ENCODE data around the gene ZC3H7A.
"Not testable (repeated sequence)": the region's sequence is repeated elsewhere in the genome, so short reads cannot be mapped to it uniquely, and the experiment has no call there.

- TF ChIP-seq, protein P1, sequence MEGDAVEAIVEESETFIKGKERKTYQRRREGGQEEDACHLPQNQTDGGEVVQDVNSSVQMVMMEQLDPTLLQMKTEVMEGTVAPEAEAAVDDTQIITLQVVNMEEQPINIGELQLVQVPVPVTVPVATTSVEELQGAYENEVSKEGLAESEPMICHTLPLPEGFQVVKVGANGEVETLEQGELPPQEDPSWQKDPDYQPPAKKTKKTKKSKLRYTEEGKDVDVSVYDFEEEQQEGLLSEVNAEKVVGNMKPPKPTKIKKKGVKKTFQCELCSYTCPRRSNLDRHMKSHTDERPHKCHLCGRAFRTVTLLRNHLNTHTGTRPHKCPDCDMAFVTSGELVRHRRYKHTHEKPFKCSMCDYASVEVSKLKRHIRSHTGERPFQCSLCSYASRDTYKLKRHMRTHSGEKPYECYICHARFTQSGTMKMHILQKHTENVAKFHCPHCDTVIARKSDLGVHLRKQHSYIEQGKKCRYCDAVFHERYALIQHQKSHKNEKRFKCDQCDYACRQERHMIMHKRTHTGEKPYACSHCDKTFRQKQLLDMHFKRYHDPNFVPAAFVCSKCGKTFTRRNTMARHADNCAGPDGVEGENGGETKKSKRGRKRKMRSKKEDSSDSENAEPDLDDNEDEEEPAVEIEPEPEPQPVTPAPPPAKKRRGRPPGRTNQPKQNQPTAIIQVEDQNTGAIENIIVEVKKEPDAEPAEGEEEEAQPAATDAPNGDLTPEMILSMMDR (IDR thresholded peaks at IDR 0.05) = not testable (repeated sequence)
- TF ChIP-seq POLR2A (IDR thresholded peaks at IDR 0.05); POLR2AphosphoS5 (IDR thresholded peaks at IDR 0.05; ENCODE audit: insufficient read depth in 1 of 2, low read depth in 1 of 2): not testable (repeated sequence)
Observed at GRCh38 chr16:11818970-11819369, 21.9 kb upstream of the ZC3H7A start.

Measured in vagina (tissue), 2 donors.